ENCODE results near the gene AKAP17A.

The AKAP17A gene

GRCh38 chrX:1584237-1585011 is 7.0 kb upstream of the AKAP17A start:
- no peak for DNase-seq

- no peak for DNase-seq
Measured at GRCh38 chrX:1587161-1587560, 4.2 kb upstream of the AKAP17A start.

- DNase-seq, result no peak
Measured at GRCh38 chrX:1589356-1590130, 1.9 kb upstream of the AKAP17A start.

DNA sequence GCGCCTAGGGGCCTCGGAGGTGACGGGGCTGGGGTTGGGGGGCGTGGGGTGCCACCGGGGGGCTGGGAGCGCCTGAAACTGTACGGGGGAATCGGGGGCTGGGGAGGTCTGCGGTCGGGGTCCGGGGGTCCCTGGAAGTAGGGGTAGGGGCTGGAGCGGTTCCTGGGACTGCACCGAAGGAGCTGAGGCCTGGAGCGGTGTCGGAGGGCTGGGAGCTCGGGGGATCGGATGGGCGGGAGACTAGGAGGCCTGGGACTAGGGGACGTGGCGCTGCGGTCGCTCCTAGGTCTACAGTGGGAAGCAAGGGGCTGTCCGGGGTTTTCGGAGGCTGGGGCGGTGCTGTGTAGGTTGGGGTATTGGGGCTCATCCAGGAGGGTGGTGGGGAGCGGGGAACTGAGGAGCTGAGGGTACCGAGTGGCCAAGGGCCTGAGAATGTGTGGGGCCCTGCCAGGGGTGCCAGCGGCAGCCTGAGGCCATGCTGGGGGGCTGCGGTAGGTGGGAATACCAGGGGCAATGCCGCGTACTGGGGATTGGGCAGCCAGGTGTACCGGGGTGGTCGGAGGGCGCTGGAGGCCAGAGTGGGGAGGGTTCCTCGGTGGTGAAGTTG is 562 bp downstream of the AKAP17A start:
- DNase-seq, result no peak

DNA sequence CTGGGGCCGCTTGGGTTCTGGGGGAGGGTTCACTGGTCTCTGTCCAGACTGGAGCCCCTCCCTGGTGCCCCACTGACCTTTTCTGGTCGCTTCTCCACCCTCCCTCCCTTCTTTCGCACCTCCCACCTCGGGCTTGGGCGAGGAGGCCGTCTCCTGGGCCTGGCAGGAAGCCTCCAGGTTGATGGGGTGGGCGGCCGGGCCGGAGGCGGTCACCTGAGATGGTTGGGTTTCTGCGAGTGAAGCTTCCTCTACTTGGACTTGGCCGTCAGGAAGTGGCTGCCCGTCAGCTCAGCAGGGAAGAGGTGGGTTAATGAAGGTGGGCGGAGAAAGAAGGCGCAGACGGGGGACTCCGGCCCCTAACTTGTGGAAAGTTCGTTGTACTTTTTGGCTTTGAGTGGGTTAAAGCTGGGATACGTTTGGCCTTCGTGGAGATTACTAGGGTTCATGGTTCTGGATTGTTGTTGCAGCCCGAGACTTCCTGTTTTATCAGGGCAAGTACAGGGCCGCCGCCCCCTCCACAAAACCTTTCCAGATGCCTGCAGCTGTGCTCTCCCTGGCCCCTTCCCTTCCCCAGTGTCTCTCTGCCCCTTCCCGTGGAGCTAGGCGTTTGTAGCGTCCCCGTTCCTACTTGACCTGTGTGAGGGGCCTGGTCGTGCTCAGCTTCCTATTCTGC is 1.2 kb downstream of the AKAP17A start:
- no peak for DNase-seq

- no peak for DNase-seq
Measured at GRCh38 chrX:1593286-1594271, 2.2 kb downstream of the AKAP17A start.

DNA sequence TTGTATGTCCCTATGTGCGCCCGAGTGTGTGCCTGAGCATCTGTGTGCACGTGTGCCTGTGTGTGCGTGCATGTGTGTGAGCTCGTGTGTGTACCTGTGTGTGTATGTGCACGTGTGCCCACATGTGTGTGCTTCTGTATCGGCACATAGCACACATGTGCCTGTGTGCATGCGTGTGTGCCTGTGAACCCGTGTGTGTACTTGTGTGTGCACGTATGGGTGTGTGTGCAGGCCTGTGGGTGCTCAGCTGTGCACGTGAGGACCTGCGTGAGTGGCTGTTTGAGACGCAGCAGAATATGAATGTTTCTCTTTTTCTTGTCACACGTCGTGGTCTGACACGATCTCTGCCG is 4.3 kb downstream of the AKAP17A start:
- no peak for DNase-seq

GRCh38 chrX:1596676-1597344 is 5.4 kb downstream of the AKAP17A start:
- DNase-seq, result no peak

- no peak for DNase-seq
Measured at GRCh38 chrX:1597345-1598020, 6.1 kb downstream of the AKAP17A start.

DNA sequence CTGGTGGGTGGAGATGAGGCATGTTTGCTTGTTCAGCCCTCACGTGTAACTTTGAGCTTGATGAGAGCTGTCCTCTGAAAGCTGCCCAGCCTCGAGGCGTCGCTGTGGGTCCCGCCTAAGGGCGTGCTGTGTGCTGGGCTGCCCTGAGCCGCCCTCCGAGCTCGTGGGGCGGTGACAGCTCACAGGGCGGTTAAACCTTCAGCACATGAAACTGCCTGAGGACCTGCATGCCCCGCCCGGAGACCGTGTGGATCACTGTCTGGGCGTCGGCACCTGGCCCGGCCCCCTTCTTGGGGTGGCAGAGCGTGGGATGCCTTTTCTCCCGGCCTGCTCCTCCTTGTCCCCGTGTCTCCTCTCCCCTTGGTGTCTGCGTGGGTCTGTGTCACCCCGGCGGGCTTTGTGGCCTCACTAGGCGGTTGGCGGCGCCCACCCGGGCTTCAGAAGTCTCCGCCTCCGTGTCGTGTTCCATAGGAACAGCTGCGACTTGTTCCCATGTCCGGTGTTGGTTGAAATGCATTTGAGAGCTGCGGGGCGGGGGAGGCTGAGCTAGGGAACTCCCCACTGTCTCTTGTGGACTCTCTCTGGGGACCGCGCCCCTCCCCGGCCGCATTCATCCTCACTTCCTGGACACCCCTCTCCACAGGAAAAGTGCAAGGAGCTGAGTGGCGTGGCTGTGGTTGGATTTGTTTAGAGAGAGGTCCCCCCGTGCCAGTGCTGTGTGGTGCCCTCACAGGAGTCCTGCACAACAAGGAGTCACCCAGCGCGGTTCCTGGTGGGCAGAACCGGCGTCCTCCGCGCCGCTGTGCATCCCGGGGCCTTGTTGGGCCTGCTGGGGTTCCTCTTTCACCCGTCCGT is 6.8 kb downstream of the AKAP17A start:
- no peak for DNase-seq

DNA sequence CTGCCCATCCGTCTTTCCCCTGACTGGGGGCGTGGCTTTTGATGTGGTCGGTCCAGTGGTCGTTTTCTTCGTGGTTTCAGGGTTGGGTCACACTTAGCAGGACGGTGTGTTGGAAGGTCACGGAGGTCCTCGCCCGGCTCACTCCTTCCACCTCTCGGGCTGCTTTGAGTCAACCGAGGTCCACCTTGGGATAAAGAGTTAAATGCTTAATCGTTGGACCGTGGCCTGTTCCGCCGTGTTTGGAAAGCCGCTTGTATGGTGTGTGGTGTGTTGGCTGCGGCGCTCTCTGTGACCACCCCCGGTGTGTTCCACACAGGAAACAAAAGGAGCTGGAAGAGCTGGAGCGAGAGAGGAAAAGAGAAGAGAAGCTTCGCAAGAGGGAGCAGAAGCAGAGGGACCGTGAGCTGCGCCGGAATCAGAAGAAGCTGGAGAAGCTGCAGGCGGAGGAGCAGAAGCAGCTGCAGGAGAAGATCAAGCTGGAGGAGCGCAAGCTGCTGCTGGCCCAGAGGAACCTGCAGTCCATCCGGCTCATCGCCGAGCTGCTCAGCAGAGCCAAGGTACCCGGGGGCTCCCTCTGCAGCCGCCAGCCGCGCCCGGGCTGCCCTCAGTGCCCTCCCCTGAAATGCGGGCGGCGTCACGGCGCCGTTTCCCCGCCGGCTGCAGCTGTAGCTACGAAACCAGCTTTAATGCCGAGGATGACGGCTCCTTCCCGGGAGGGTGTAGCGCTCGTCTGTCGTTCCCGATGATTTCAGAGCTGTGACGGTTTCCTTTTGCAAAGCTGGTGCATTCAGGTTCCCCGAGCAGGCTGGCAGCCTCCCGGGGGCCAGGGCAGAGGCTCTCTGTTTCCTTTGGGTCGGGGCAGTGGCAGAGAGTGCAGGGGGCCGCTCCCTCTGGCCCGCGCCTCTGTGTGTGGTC is 7.7 kb downstream of the AKAP17A start:
- no peak for DNase-seq

DNA sequence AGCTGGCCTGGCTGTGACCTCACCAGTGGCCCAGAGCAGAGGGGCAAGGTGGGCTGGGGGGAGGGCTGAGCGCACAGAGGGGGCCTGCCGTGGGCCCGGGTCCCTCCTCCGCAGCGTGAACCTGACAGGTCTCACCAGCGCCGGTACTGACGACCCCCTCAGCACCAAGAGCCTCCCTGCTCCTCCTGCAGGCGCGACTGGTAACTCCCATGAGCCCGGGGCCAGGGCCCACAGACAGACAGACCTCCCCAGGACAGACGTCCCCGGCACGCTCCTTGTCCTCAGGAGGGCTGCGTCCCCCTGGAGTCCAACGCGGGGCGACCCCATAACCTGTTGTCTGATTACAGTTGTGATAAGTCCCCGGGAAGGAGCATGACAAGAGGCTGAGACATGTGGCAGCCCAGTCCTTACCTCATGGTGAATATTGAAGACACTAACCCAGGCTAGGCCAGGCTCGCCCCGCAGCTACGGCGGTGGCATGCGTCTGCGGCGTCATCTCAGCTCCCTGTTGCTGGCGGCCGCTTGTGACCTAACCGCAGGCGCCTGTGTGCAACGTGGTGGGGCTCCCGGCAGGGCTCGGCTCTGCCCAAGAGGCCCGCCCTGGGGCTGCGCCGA is 8.5 kb downstream of the AKAP17A start:
- DNase-seq, result no peak

GRCh38 chrX:1600406-1601050 is 9.1 kb downstream of the AKAP17A start:
- no peak for DNase-seq

DNA sequence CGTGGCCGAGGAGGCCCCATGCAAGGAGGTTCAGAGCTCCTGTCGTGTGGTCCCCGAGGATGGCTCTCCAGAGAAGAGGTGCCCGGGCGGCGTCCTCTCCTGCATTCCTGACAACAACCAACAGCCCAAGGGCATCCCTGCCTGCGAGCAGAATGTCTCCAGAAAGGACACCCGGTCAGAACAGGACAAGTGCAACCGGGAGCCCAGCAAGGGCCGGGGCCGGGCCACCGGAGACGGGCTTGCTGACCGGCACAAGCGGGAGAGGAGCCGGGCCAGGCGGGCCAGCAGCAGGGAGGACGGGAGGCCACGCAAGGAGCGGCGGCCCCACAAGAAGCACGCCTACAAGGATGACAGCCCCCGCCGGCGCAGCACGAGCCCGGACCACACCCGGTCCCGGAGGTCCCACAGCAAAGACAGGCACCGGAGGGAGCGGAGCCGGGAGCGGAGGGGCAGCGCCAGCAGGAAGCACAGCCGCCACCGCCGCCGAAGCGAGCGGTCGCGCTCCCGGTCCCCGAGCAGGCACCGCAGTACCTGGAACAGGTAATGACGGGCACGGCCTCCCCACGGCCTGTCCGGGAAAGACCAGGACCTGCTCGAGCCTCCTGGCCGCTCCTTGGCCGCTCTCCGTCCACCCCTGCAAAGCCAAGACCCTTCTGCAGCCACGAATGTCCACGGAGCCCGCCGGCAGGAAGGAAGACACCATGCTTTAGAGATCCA is 9.8 kb downstream of the AKAP17A start:
- DNase-seq, result no peak

- DNase-seq, result no peak
Measured at GRCh38 chrX:1601768-1602085, 10.3 kb downstream of the AKAP17A start.

DNA sequence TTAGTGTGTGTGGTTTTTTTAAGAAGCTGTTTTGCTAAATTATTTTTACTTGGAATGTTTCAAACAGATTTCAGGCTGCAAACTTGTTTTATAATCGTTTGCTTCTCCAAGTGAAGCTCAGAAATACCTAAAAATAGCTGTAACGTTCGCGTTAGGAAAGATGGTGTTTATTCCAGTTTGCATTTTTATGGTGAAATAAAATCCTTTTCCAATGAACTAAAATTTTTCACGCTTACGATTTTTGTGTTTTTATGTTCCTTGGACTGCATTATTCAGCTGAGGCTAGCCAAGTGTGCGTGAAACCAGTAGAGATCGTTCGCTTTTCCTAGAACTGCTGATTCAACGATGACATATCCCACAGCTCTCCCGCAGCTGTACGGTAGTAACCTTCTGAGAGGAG is 10.9 kb downstream of the AKAP17A start:
- no peak for DNase-seq

- DNase-seq, result no peak
Measured at GRCh38 chrX:1606496-1606895, 15.1 kb downstream of the AKAP17A start.

All from right forelimb (tissue), 1 donor.